Right atrium auricular region (tissue), 2 donors: Measurements from ENCODE around the gene DNTTIP2. TPM values are rescaled to one million over a fixed set of nuclear protein-coding genes. Genes with fewer than 3 reads are reported as not detected.

Experiments used
- DNase-seq: peaks from one replicate; pipeline ENCODE4 v3.0.0-alpha.2; 2019; ENCODE audit warnings: low spot score
- H3K27ac ChIP-seq, 2 donors: fragments of 200-600 bp; sonication (generic); 1 replicate in 1 of 2; 2 replicates in 1 of 2; pipeline ENCODE4 v1.5.1; 2016 to 2019
- H3K27me3 ChIP-seq, 2 donors: fragments of 200-600 bp; sonication (generic); one replicate each; pipeline versions ENCODE4 v1.5.1 to v1.6.0; 2017 to 2019
- H3K36me3 ChIP-seq: fragments of 200-600 bp; sonication (generic); one replicate; pipeline ENCODE4 v1.5.1; 2016
- H3K4me1 ChIP-seq, 2 donors: fragments of 200-600 bp; sonication (generic); one replicate each; pipeline versions ENCODE4 v1.5.1 to v1.6.0; 2017 to 2019
- H3K4me3 ChIP-seq, 2 donors: fragments of 200-600 bp; sonication (generic); 1 replicate in 1 of 2; 2 replicates in 1 of 2; pipeline ENCODE4 v1.5.1; 2017 to 2019; ENCODE audit warnings: mild to moderate bottlenecking in 1 of 2, moderate library complexity in 1 of 2
- H3K9me3 ChIP-seq, 2 donors: fragments of 200-600 bp; sonication (generic); one replicate each; pipeline ENCODE4 v1.5.1; 2019
- total RNA-seq, 2 donors: library from RNA; depleted of rRNA; stranded (reverse); fragments of >200 nt; gene quantifications; one replicate each; pipeline ENCODE4 v1.1.0, GENCODE V29; 2016
- TF ChIP-seq, protein P1 (sequence below), 2 donors: fragments of 200-600 bp; sonication (generic); IDR thresholded peaks; one replicate each; pipeline ENCODE4 v1.5.1; 2019; ENCODE audit warnings: antibody characterized with exemption in 2 of 2

Gene DNTTIP2
- total RNA-seq, 2 donors from 2014 or later: 19.7 to 24.7 TPM

- Histone ChIP-seq H3K36me3 (no peaks in the 10 kb centered on the region), H3K27me3 (no peaks in the 10 kb centered on the region), H3K27ac (peak overlapping the region in 1 of 2 donors; percentile 82), H3K9me3 (no peaks in the 10 kb centered on the region), H3K4me3 (no peak overlapping the region), H3K4me1 (peaks cover 0 to 14% of the 10 kb centered on the region in 2 donors)
- no peak for DNase-seq
- TF ChIP-seq, protein P1, sequence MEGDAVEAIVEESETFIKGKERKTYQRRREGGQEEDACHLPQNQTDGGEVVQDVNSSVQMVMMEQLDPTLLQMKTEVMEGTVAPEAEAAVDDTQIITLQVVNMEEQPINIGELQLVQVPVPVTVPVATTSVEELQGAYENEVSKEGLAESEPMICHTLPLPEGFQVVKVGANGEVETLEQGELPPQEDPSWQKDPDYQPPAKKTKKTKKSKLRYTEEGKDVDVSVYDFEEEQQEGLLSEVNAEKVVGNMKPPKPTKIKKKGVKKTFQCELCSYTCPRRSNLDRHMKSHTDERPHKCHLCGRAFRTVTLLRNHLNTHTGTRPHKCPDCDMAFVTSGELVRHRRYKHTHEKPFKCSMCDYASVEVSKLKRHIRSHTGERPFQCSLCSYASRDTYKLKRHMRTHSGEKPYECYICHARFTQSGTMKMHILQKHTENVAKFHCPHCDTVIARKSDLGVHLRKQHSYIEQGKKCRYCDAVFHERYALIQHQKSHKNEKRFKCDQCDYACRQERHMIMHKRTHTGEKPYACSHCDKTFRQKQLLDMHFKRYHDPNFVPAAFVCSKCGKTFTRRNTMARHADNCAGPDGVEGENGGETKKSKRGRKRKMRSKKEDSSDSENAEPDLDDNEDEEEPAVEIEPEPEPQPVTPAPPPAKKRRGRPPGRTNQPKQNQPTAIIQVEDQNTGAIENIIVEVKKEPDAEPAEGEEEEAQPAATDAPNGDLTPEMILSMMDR (IDR thresholded peaks at IDR 0.05): no peak
Measured at GRCh38 chr1:93910305-93910704, 31.3 kb upstream of the DNTTIP2 start.

DNA sequence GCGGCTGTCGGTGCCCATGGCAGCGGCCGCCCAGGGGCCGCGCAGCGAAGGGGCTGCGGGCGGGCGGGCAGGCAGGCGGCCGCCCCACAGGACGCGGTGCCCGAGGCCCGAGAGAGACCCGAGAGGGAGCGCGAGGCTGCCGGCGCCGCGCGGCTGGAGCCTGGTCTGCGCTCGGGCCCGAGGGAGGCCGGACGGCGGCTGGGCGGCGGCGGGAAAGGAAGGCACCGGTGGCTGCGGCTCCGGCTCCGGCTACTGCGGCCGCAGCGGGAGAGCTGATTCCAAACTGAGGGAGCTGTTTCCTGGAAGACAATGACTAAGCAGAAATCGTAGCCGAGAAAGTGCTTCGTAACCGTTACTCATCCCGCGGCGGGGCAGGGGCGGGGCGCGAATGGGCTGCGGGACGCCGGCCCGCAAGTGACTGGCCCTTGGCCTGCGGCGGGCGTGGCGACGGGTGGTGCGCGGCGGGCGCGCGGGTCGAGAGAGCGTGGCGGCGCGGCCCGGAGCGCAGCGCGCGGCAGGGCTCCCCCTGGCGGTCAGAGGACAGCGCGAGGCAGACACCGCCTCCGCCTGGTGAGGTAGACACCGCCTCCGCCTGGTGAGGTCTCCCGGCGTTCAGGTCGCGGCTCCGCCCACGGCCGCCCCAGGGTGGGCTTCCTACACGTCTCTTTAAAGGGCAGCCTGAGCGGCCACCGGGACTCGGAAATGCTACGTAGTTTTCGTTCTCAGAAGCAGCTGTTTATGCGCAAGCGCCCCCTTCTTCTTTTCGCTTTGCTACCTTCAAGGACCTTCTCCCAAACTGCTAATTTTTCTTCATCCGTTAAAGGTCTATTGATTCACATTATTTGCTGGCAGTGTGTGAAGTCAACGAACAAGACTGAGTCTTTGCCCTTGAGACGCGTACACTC, 30.4 kb upstream of the DNTTIP2 start, which contains the start of gene GCLM:
Gene GCLM, minus strand, starts transcription at position 285 of the 905 bp plus-strand sequence. Its CDS starts 267 bp downstream, at position 18.
- no peaks in the 10 kb centered on the region for H3K27me3 ChIP-seq
- TF ChIP-seq, protein P1 (IDR thresholded peaks at IDR 0.05): peak; percentile 92
- peak within 1 kb of the TSS; percentile 81 to 82 for H3K27ac ChIP-seq
- no peaks in the 10 kb centered on the region for H3K9me3 ChIP-seq
- no peaks in the 10 kb centered on the region for H3K36me3 ChIP-seq
- peaks cover 0 to 14% of the 10 kb centered on the region in 2 donors for H3K4me1 ChIP-seq
- H3K4me3 ChIP-seq: peak within 1 kb of the TSS; percentile 92 to 95
- peak; percentile 93 for DNase-seq

DNA sequence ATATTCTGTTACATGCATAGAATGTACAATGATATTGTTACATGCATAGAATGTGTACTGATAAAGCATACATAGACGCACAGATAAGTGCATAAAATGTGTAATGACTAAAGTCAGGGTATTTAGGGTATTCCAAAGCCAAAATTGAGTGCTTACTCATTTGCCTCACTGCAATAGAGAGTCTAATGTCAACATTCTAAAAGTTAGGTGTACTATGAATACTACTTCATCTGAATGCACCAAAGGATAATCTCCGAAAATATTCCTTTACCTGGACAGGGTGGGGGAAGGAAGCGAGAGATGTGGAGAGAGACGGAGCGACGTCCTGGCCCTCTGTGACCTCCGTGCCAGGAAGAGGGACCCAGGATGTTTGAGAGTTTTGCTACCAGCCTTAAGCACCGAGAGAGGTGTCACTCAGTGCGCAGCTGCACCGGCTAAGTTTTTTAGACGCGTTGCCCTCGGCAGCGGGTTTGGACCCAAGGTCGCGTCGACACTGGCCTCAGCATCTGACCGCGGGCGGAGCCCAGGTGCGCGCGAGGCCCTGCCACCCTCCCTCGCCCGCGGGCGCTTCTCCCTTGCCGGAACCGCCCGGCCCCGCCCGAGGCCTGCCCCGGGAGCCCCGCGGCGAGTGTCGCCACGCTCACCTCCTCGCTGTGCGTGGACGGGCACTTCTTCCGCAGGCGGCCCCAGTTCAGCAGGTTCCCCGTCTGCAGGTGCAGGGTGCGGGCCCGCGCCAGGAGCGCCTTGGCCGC, 29.6 kb upstream of the DNTTIP2 start:
- Histone ChIP-seq H3K4me1 (peaks cover 0 to 14% of the 10 kb centered on the region in 2 donors), H3K4me3 (peak overlapping the region; percentile 92 to 95), H3K27ac (peak overlapping the region; percentile 81 to 82), H3K9me3 (no peaks in the 10 kb centered on the region), H3K36me3 (no peaks in the 10 kb centered on the region), H3K27me3 (no peaks in the 10 kb centered on the region)
- TF ChIP-seq, protein P1 (IDR thresholded peaks at IDR 0.05): no peak
- DNase-seq: no peak

DNA sequence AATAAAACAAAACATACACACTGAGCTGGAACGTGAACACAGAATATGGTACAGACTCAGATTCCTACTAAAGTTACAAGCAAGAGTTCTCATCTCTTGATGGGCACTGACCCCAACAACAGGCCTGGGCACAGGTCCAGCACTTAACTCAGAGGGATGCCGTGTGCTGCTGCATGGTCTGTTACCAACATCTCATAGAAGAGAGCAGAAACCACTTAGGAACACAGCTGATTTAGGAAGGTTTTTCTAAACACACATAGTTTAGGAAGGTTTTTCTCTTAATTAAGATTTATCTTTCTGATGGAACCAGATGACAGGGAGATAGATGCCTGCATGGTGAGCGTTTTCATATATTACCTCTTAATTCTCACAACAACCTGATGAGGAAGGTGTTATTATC, 28.7 kb upstream of the DNTTIP2 start:
- Histone ChIP-seq H3K36me3 (no peaks in the 10 kb centered on the region), H3K4me3 (peak overlapping the region in 1 of 2 donors; percentile 92), H3K9me3 (no peaks in the 10 kb centered on the region), H3K27ac (no peak overlapping the region), H3K27me3 (no peaks in the 10 kb centered on the region), H3K4me1 (peaks cover 0 to 14% of the 10 kb centered on the region in 2 donors)
- no peak for DNase-seq
- TF ChIP-seq, protein P1 (IDR thresholded peaks at IDR 0.05): no peak

DNA sequence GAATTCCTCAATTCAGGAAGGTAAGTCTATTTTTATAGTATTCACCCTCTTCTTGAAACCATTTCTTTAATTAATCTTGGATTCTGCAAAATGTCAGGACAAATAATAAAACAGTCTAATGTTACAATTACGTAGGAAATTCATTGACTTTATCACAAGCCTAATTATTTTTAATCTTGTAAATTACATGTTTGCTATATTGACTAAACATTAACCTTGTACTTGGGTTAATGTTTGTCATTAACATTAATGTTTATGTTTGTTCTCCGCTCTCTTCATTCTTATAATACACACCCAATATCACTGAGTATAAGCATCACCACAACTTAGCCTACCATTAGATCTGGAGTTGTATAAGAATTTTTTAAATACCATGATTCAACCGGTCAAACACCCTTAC, 27.5 kb upstream of the DNTTIP2 start:
- Histone ChIP-seq H3K27me3 (no peaks in the 10 kb centered on the region), H3K27ac (no peak overlapping the region), H3K4me1 (peaks cover 0 to 14% of the 10 kb centered on the region in 2 donors), H3K36me3 (no peaks in the 10 kb centered on the region), H3K4me3 (no peak overlapping the region), H3K9me3 (no peaks in the 10 kb centered on the region)
- TF ChIP-seq, protein P1 (IDR thresholded peaks at IDR 0.05): no peak
- DNase-seq: no peak
